SKM-1 treated with dmso at 0.1 percent for 144 hours (cell line): Measurements from ENCODE around the gene NFXL1.

Experiments used
- DNase-seq: peaks from one replicate; lab custom pipeline; 2025; ENCODE audit not compliant: unreplicated experiment; lab: John Stamatoyannopoulos, UW

Gene NFXL1

GRCh38 chr4:47836641-47837093 is 77.7 kb downstream of the NFXL1 start:
- DNase-seq: peak; percentile 82

GRCh38 chr4:47835494-47835893 is 78.9 kb downstream of the NFXL1 start:
- DNase-seq: no peak

- DNase-seq: no peak
Measured at GRCh38 chr4:47831026-47831679, 83.2 kb downstream of the NFXL1 start.

- DNase-seq: no peak
Measured at GRCh38 chr4:47830265-47831025, 83.9 kb downstream of the NFXL1 start.

GRCh38 chr4:47829438-47829837 is 84.9 kb downstream of the NFXL1 start:
- DNase-seq: no peak

GRCh38 chr4:47827343-47828047 is 86.9 kb downstream of the NFXL1 start:
- no peak for DNase-seq

GRCh38 chr4:47824840-47825239 is 89.5 kb downstream of the NFXL1 start:
- DNase-seq: no peak

GRCh38 chr4:47819178-47819577 is 95.2 kb downstream of the NFXL1 start:
- no peak for DNase-seq

GRCh38 chr4:47817275-47817674 is 97.1 kb downstream of the NFXL1 start:
- DNase-seq: no peak

GRCh38 chr4:47816748-47817147 is 97.6 kb downstream of the NFXL1 start:
- no peak for DNase-seq

GRCh38 chr4:47814618-47815295 is 99.6 kb downstream of the NFXL1 start:
- no peak for DNase-seq

GRCh38 chr4:47809654-47810203 is 104.7 kb downstream of the NFXL1 start:
- no peak for DNase-seq

- no peak for DNase-seq
Measured at GRCh38 chr4:47804598-47804997, 109.8 kb downstream of the NFXL1 start.

GRCh38 chr4:47801481-47802002 is 112.8 kb downstream of the NFXL1 start:
- DNase-seq: no peak

GRCh38 chr4:47798165-47798564 is 116.2 kb downstream of the NFXL1 start:
- no peak for DNase-seq
